AG09309 (cell line): Measurements from ENCODE around the gene PDE4C.

Experiments used
- DNase-seq: peaks from one replicate; pipeline ENCODE4 v3.0.0-alpha.2; 2010; ENCODE audit warnings: low read depth
- H3K4me3 ChIP-seq: 2 replicates; pipeline ENCODE4 v1.5.1; 2011; ENCODE audit warnings: mild to moderate bottlenecking, low read depth, low read length, moderate library complexity; ENCODE audit not compliant: control insufficient read depth
- CTCF ChIP-seq: IDR thresholded peaks from 2 replicates; pipeline ENCODE4 v1.5.1; 2011; ENCODE audit warnings: mild to moderate bottlenecking, low read depth, low read length, inconsistent platforms; ENCODE audit not compliant: insufficient read depth, control insufficient read depth; ENCODE audit errors: missing control alignments

PDE4C gene

GRCh38 chr19:18245297-18245696 is 19.1 kb upstream of the PDE4C start:
- no peak for TF ChIP-seq CTCF
- no peak for DNase-seq
- H3K4me3 ChIP-seq, result no peak overlapping the region

- H3K4me3 ChIP-seq, result no peak overlapping the region
- DNase-seq, result no peak
- no peak for TF ChIP-seq CTCF
Observed at GRCh38 chr19:18239303-18239702, 13.1 kb upstream of the PDE4C start.

GRCh38 chr19:18234194-18234593 is 8.0 kb upstream of the PDE4C start:
- no peak overlapping the region for H3K4me3 ChIP-seq
- no peak for TF ChIP-seq CTCF

GRCh38 chr19:18233224-18233825 is 7.1 kb upstream of the PDE4C start:
- no peak for TF ChIP-seq CTCF
- no peak overlapping the region for H3K4me3 ChIP-seq
- DNase-seq, result no peak

More at GRCh38 chr19:18234194-18234593, 8.0 kb upstream of the PDE4C start:
- no peak for DNase-seq

- no peak overlapping the region for H3K4me3 ChIP-seq
- no peak for TF ChIP-seq CTCF
- DNase-seq, result no peak
Observed at GRCh38 chr19:18232540-18233223, 6.4 kb upstream of the PDE4C start.

GRCh38 chr19:18231775-18232174 is 5.5 kb upstream of the PDE4C start:
- no peak overlapping the region for H3K4me3 ChIP-seq
- no peak for TF ChIP-seq CTCF
- DNase-seq, result no peak
